Measurements from ENCODE around the gene LRRC37A.
"Not testable (repeated sequence)": the region's sequence is repeated elsewhere in the genome, so short reads cannot be mapped to it uniquely, and the experiment has no call there.

Gene LRRC37A

DNA sequence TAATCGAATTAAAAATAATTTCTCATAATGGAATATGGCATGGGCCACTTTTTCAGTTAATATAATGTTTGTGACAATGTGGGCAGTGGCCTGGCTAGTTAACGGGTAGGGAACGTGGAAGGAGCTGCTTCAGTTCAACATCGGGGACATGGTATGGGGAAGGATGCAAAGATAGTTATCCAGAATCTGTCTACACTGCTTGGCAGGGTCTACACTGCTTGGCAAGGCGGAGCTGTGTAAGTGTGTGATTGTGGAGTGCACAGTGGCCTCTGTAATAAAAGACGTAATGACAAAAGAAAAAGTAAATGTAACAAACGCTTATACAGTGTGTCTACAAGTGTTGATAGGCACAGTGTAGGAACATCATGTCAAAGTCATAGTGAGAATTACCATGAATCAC lies 7.3 kb upstream of the LRRC37A start:
- not testable (repeated sequence) for DNase-seq (ENCODE audit: low spot score)

DNA sequence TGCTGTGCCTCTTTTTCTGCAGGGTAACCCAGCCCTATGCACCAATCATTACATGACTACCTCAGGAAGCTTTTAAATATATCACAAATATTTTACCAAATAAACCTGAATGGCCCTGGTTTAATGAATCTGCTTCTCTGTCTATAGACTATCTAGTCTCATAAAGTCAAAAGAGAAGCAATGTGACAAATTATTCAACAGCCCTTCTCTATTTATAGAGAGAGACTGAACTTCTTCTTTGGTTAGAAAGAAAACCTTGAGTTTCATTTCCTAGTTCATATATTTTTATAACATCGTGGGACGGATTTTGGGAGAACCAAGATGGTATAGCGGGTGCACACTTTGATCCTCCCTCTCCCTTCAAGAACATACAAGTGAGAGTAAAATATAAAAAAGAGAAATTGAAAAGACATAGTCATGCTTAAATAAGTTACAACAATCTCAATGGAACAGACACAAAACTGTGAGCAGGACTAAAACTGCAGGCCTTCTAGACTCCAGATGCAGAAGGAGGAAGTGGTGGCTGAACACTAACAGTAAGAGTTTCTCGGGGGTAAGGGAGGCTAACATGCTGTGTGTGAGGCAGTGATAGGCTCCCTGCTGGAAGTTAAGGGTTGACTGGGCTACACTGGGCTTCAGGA lies 3.9 kb upstream of the LRRC37A start:
- DNase-seq (ENCODE audit: low spot score) = peak; percentile 73

DNA sequence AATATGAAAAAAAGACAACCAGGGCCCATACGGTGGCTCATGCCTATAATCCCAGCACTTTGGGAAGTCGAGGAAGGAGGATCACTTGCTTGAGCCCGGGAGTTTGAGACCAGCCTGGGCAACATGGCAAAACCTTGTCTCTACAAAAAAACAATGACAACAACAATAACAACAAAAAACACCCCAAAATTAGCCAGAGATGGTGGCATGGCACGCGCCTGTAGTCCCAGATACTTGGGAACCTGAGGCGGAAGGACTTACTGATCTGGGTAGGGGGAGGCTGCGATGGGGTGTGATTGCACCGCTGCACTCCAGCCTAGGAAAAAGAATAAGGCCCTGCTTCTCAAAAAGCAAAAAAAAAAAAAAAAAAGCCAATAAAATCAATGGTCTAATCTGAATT lies 3.3 kb upstream of the LRRC37A start:
- not testable (repeated sequence) for DNase-seq (ENCODE audit: low spot score)

GRCh38 chr17:46341220-46341619 lies 46.3 kb downstream of the LRRC37A start:
- not testable (repeated sequence) for DNase-seq (ENCODE audit: low spot score)

DNA sequence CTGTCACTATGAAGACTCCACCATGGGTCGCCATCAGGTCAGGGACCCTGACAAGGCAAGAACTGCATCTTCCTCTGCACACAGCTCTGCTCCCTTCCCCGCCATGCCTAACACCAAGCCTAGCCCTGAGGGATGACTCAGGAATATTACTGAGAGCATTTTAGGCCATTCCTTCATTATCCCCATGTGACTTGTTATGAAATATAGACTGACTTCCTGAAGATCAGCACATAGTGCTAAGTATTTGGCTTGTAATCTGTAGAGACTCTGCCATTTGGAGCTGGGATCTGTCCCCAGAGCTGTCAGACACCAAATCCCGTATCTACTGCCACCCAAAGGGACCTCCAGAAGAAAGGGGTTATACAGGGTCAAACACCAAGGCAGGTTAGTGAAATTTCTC lies 47.2 kb downstream of the LRRC37A start:
- DNase-seq (ENCODE audit: low spot score) = not testable (repeated sequence)

- not testable (repeated sequence) for DNase-seq (ENCODE audit: low spot score)
These were observed 53.4 kb downstream of the LRRC37A start for GRCh38 chr17:46348345-46348744.

DNA sequence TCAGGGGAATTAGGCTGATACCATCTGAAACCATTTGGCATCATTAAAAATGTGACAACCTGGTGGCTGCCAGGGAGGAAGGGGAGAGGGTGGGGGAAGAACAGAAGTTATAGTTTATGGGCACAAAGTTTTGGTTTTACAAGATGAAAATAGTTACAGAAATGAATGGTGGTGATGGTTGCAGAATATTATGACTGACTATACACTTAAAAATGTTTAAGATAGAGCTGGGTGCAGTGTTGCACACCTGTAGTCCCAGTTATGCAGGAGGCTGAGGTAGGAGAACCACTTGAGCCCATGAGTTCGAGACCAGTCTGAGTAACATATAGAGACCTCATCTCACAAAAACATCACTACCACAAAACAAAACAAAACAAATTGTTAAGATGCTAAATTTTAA lies 54.1 kb downstream of the LRRC37A start:
- DNase-seq (ENCODE audit: low spot score) = not testable (repeated sequence)

DNA sequence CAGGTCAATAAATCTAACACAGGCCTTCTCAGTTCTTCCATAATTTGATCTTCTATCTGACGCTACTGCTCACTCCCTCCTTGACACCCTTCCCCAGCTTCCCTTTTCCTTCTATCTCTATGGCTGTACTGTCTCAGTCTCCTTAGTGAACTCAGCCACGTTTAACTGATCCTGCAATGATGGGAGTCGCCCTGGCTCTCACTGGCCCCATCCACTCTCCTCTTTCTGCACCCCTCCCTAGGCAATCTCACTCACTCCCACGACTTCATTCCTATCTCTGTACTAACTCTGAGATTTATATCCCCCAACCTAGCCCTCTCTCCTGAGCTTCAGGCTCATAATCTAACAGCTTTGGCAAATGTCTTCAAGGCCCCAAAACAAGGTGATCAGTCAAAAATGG lies 58.9 kb downstream of the LRRC37A start:
- DNase-seq (ENCODE audit: low spot score) = not testable (repeated sequence)

GRCh38 chr17:46361145-46361735 lies 66.3 kb downstream of the LRRC37A start:
- DNase-seq (ENCODE audit: low spot score) = not testable (repeated sequence)

DNA sequence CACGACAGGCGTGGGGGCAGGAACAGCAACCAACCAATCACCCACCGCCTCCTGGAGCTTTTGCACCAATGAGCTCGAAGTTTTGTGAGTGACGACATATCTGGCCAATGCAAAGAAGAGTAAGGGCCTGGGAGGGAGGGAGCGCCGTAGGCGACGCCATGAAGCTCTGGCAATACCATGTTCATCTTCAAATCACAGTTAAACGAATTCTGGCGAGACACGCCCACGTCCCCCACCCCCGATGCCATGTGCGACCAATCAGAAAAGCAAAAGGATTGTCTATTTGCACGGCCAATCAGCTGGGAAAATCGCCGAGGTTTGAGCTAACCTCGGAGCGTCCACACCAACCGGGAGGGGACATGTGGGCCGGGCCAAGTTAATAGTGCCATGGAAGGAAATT lies 66.8 kb downstream of the LRRC37A start, which contains the start of gene ARL17B:
Gene ARL17B (minus strand): TSS at position 12 of the 400 bp plus-strand sequence. CDS start 3,369 bp downstream, outside the sequence.
- not testable (repeated sequence) for DNase-seq (ENCODE audit: low spot score)

GRCh38 chr17:46367520-46367919 lies 72.6 kb downstream of the LRRC37A start:
- DNase-seq (ENCODE audit: low spot score) = not testable (repeated sequence)

DNA sequence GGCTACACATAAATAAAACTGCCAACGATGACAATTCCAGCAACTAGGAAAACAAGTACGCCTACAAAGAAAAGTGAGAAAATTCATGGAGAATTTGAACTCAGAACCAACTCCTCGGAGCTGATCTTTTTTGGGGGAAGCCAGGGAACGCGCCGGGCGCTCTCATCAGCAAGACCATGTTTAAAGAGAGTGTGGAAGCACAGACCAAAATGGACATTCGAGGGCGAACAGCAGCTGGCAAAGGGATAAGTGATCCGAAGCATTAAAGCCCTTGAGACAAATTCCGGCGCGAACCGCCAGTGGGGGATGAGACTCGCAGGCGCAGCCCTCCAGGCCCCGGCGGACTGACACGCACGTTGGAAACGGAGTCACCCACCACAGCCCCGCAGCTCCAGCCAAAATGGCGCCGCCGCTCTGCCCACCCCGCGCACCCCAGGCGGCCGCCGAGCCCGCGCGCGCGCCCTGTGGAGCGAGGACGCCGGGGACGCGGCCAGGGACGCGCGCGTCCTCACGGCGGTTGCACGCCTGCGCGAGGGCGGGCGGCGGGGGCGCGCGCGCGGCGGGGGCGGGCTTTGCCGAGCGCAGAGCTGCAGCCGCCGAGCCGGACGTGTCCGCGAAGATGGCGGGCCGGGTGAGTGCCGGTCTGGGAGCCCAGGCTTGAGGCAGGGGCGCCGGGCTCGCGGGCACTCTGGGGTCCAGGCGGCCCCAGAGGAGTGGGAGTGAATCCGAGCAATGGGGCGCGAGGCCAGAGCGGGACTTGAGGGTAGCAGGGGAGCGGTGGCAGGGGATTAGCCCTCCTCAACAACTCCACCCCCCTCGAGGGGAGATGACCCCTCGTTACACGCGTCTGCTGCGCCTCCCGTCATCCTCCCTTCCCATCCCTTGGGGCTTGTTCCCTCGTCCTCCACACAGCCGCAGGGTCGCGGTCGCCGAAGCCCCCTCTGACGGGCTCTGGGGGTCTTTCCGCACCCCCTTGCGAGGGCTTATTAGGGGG lies 77.6 kb downstream of the LRRC37A start:
- DNase-seq (ENCODE audit: low spot score) = not testable (repeated sequence)

DNA sequence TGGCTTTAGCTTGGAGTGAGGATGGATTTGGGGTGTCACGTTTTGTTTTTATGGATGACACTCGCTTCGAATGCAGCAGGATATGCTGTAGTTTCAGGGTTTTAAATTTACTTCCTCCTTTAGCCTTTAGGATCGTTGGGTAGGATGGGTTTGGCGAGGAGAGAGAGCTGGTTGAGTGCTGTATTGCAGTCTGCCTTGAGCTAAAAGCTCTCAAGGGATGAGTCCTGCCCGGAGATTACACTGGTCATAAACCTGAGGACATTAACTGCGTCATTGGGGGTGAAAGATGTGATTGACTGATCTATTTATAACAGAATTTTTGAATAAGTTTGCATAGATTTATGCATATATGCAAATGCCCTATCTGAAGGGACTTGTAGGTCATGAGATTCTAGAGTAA lies 78.5 kb downstream of the LRRC37A start:
- not testable (repeated sequence) for DNase-seq (ENCODE audit: low spot score)

- DNase-seq (ENCODE audit: low spot score) = not testable (repeated sequence)
These were observed 88.2 kb downstream of the LRRC37A start for GRCh38 chr17:46383118-46383517.

DNA sequence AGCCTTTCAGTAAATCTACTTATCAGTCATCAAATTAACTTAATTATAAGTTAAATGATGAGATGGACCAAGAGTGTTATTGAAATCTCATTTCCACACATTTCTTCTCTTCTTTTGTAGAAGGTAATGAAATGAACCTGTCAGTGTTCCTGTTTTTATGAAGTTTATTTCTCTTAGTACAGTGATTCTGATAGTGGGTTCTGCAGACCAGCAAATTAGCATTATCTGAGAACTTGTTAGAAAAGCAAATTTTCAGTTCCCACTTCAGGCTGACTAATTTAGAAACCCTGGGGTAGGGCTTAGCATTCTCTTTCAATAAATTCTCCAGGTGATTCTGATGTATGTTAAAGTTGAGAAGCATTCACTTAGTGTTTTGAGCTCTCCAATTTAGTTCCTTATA lies 90.6 kb downstream of the LRRC37A start:
- DNase-seq (ENCODE audit: low spot score) = not testable (repeated sequence)

Data from germinal center (tissue), 1 donor.